ENCODE data around the gene FGF16.

FGF16 gene

DNA sequence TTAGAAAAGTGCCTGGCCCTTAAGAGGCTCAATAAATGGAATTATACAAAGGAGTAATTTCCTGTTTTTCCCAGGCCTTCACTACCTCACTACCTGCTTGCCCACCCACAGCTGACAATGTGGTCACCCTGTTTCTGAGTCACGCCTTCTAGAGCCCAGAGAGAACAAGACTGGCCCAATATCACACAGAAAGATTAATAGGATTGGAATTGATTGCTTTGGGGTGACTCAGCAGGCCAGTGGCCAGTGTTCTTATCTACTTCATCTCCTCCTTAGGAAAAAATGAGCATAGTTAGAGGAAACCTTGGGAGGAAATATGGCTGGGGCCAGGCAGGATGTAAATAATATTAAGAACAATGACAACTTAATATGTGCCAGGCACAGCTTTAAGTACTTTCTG is 4.5 kb upstream of the FGF16 start:
- H3K27me3 ChIP-seq (ENCODE audit: insufficient read depth, low read depth), result no peaks in the 10 kb centered on the region
- H2AFZ ChIP-seq (ENCODE audit: low read depth), result no peak overlapping the region
- no peak overlapping the region for H3K4me3 ChIP-seq (IDR thresholded peaks at IDR 0.05; ENCODE audit: insufficient read depth, low read depth, low read length)
- no peaks in the 10 kb centered on the region for H4K20me1 ChIP-seq (ENCODE audit: insufficient read depth)
- H3K36me3 ChIP-seq (ENCODE audit: insufficient read depth), result no peaks in the 10 kb centered on the region
- no peaks in the 10 kb centered on the region for H3K79me2 ChIP-seq (ENCODE audit: insufficient read depth, low read depth)
- H3K4me1 ChIP-seq (ENCODE audit: low read depth, poor library complexity, severe bottlenecking), result no peaks in the 10 kb centered on the region
- H3K4me2 ChIP-seq, result no peak overlapping the region
- no peak overlapping the region for H3K27ac ChIP-seq
- TF ChIP-seq, protein P1, sequence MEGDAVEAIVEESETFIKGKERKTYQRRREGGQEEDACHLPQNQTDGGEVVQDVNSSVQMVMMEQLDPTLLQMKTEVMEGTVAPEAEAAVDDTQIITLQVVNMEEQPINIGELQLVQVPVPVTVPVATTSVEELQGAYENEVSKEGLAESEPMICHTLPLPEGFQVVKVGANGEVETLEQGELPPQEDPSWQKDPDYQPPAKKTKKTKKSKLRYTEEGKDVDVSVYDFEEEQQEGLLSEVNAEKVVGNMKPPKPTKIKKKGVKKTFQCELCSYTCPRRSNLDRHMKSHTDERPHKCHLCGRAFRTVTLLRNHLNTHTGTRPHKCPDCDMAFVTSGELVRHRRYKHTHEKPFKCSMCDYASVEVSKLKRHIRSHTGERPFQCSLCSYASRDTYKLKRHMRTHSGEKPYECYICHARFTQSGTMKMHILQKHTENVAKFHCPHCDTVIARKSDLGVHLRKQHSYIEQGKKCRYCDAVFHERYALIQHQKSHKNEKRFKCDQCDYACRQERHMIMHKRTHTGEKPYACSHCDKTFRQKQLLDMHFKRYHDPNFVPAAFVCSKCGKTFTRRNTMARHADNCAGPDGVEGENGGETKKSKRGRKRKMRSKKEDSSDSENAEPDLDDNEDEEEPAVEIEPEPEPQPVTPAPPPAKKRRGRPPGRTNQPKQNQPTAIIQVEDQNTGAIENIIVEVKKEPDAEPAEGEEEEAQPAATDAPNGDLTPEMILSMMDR (conservative IDR thresholded peaks at IDR 0.05; ENCODE audit: low read depth, low read length), result no peak
- no peak overlapping the region for H3K9ac ChIP-seq

DNA sequence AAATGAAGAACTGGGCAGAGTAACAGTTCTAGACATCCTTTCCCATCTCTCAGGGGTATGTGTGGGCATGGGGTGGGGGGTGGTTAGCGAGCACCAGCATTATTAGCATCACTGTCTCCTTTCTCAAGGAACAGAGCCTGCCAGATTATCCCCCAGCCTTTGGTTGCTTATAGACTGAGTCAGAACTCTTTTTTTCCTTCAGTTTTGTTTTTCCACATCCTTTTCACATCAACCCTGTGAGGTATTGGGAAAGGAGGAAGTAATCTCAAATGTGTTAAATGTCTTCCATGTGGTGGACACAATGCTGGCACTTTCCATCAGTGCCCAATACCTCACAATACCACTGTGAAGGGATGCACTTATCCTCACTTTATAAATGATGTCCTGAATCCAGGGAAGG is 3.1 kb upstream of the FGF16 start:
- no peaks in the 10 kb centered on the region for H4K20me1 ChIP-seq (ENCODE audit: insufficient read depth)
- no peaks in the 10 kb centered on the region for H3K27me3 ChIP-seq (ENCODE audit: insufficient read depth, low read depth)
- H3K4me2 ChIP-seq, result no peak overlapping the region
- H3K36me3 ChIP-seq (ENCODE audit: insufficient read depth), result no peaks in the 10 kb centered on the region
- H2AFZ ChIP-seq (ENCODE audit: low read depth), result no peak overlapping the region
- no peak overlapping the region for H3K27ac ChIP-seq
- no peaks in the 10 kb centered on the region for H3K4me1 ChIP-seq (ENCODE audit: low read depth, poor library complexity, severe bottlenecking)
- no peak overlapping the region for H3K4me3 ChIP-seq (IDR thresholded peaks at IDR 0.05; ENCODE audit: insufficient read depth, low read depth, low read length)
- H3K9ac ChIP-seq, result no peak overlapping the region
- TF ChIP-seq, protein P1 (conservative IDR thresholded peaks at IDR 0.05; ENCODE audit: low read depth, low read length), result no peak
- H3K79me2 ChIP-seq (ENCODE audit: insufficient read depth, low read depth), result no peaks in the 10 kb centered on the region

DNA sequence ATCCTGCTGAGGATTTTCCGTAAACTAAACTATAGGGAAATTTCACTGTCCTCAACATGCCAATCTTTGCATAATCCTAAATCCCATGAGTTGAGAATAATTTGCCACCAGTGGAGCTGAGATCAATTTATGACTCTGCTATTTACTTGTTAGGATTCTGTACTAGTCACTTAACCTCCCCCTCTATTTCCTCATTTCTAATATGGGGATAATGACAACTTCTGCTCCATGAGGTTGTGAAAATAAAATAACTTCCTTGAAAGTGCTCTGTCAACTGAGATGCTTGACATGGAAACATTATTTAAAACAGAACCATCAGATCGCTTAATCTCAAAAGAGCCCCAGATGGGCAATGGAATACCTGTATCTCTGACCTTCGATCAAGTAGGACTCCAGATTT is 2.6 kb upstream of the FGF16 start:
- Histone ChIP-seq H2AFZ (ENCODE audit: low read depth) (no peak overlapping the region), H3K79me2 (ENCODE audit: insufficient read depth, low read depth) (no peaks in the 10 kb centered on the region), H3K4me2 (no peak overlapping the region), H3K9ac (no peak overlapping the region), H3K4me3 (IDR thresholded peaks at IDR 0.05; ENCODE audit: insufficient read depth, low read depth, low read length) (no peak overlapping the region), H3K36me3 (ENCODE audit: insufficient read depth) (no peaks in the 10 kb centered on the region), H4K20me1 (ENCODE audit: insufficient read depth) (no peaks in the 10 kb centered on the region), H3K27me3 (ENCODE audit: insufficient read depth, low read depth) (no peaks in the 10 kb centered on the region), H3K4me1 (ENCODE audit: low read depth, poor library complexity, severe bottlenecking) (no peaks in the 10 kb centered on the region), H3K27ac (no peak overlapping the region)
- TF ChIP-seq, protein P1 (conservative IDR thresholded peaks at IDR 0.05; ENCODE audit: low read depth, low read length), result no peak

DNA sequence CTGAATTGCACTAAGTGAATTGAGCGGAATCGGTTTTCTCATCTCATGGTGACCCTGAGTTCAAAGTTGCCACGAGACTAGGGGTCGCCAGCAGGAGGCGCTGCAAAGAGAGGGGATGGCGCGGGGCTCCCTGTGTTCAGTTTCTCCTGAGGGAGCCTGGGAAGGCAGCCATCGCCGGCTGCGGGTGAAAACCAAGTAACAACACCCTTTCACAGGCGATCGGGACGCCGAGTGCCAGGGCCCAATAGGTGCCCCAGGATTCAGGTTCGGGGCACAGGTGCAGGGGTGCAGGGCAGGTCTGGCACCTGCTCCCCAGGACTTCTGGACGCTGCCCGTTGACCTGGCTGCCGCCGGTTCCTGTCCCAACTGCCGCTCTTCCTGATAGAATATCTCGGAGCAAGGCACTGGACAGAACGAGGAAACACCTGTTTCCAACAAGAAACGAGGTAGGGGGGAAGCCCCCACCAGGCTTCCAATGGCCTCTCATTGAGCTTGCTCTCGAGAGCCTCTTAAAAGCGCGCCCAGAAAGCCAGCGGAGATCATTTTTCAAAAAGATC is 1.1 kb upstream of the FGF16 start:
- no peaks in the 10 kb centered on the region for H3K36me3 ChIP-seq (ENCODE audit: insufficient read depth)
- H3K4me1 ChIP-seq (ENCODE audit: low read depth, poor library complexity, severe bottlenecking), result no peaks in the 10 kb centered on the region
- H2AFZ ChIP-seq (ENCODE audit: low read depth), result no peak overlapping the region
- H3K4me2 ChIP-seq, result no peak overlapping the region
- H3K27me3 ChIP-seq (ENCODE audit: insufficient read depth, low read depth), result no peaks in the 10 kb centered on the region
- H3K9ac ChIP-seq, result no peak overlapping the region
- no peak overlapping the region for H3K4me3 ChIP-seq (IDR thresholded peaks at IDR 0.05; ENCODE audit: insufficient read depth, low read depth, low read length)
- H3K79me2 ChIP-seq (ENCODE audit: insufficient read depth, low read depth), result no peaks in the 10 kb centered on the region
- H4K20me1 ChIP-seq (ENCODE audit: insufficient read depth), result no peaks in the 10 kb centered on the region
- TF ChIP-seq, protein P1 (conservative IDR thresholded peaks at IDR 0.05; ENCODE audit: low read depth, low read length), result no peak
- no peak overlapping the region for H3K27ac ChIP-seq

Measured in KMS-11 (cell line).